Measurements from ENCODE around the gene GP2.

- TF ChIP-seq CTCF (IDR thresholded peaks at IDR 0.05) (no peak), POLR2A (IDR thresholded peaks at IDR 0.05) (no peak)
Measured at GRCh38 chr16:20291208-20292206, 35.8 kb downstream of the GP2 start.
